ENCODE results near the gene EBF3. TPM values are rescaled to one million over a fixed set of nuclear protein-coding genes. Genes with fewer than 3 reads are reported as not detected.

Gene EBF3
- total RNA-seq, 1 donor from 2014 or later, result 0.53 TPM

DNA sequence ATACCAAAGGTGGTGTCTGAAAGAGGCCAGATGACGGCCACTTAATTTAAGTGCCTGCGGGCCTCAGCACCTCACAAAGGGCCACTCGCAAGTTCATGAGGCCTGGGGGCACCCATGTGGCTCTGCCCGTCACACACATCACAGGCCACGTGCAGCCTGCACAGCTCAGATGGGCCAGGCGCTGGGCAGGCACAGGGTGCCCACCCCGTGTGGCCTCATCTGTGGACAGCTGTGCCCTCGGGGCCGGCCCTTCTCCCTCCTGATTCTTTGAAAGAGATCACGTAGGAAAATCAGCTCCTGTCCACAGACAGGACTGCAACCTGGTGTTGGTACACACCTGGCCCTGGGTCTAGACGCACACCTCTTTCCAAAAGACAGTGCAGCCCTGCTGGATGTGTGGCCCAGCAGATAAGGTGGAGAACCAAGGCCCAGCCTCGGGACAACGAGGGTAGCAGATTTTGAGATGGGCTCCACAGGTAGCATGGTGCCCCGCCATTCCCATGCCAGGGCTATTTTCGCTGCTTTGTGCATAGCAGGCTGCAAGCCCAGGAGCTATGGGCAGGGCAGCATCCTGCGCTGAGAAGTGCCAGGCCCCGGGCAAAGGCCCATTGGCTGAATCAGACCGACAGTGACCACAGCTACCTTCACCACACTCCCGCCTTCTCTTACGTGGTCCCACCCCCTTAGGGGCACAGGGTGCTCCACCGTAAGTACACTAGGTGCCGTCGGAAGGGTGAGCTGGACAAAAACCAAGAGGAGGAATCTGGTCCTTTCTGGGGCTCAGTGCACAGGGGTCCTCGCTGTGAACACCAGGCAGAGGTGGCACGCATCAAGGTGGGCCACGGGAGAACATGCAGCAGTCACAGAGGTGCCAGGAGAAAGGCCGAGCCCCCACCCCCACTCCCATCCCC lies 124.5 kb downstream of the EBF3 start:
- no peak for ATAC-seq
- H3K27ac ChIP-seq, result no peak overlapping the region
- H3K4me3 ChIP-seq, result no peak overlapping the region
- intact Hi-C loops (cut with DNase I), result no loop called here
- no peaks in the 10 kb centered on the region for H3K27me3 ChIP-seq (ENCODE audit: low read depth)
- no peak for DNase-seq
- H3K9me3 ChIP-seq, result no peaks in the 10 kb centered on the region
- H3K36me3 ChIP-seq, result no peaks in the 10 kb centered on the region
- no peaks in the 10 kb centered on the region for H3K4me1 ChIP-seq
- TF ChIP-seq, protein P1, sequence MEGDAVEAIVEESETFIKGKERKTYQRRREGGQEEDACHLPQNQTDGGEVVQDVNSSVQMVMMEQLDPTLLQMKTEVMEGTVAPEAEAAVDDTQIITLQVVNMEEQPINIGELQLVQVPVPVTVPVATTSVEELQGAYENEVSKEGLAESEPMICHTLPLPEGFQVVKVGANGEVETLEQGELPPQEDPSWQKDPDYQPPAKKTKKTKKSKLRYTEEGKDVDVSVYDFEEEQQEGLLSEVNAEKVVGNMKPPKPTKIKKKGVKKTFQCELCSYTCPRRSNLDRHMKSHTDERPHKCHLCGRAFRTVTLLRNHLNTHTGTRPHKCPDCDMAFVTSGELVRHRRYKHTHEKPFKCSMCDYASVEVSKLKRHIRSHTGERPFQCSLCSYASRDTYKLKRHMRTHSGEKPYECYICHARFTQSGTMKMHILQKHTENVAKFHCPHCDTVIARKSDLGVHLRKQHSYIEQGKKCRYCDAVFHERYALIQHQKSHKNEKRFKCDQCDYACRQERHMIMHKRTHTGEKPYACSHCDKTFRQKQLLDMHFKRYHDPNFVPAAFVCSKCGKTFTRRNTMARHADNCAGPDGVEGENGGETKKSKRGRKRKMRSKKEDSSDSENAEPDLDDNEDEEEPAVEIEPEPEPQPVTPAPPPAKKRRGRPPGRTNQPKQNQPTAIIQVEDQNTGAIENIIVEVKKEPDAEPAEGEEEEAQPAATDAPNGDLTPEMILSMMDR (IDR thresholded peaks at IDR 0.05), result no peak

DNA sequence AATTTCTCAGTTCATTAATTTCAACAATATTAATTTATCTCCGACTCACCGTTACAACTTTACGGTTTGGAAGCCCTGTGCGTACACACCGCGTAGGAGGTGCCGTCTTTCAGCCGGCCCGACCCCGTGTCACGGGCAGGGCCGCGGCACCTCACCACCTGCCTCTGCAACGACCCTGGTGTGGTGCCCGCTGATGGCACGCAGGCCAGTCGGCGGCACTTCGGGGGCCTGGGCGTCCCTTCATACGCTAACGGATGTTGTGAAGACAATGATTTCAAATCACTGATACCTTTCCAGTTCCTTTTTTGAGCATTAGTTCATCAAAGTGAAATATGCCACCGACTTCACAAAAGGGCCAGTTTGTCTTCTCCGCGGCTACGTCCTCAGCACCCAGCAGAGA lies 125.3 kb downstream of the EBF3 start:
- no peaks in the 10 kb centered on the region for H3K9me3 ChIP-seq
- H3K27me3 ChIP-seq (ENCODE audit: low read depth), result no peaks in the 10 kb centered on the region
- no peak overlapping the region for H3K4me3 ChIP-seq
- ATAC-seq (no peak), DNase-seq (no peak)
- H3K4me1 ChIP-seq, result no peaks in the 10 kb centered on the region
- intact Hi-C loops (cut with DNase I), result no loop called here
- no peak overlapping the region for H3K27ac ChIP-seq
- TF ChIP-seq, protein P1 (IDR thresholded peaks at IDR 0.05), result no peak
- H3K36me3 ChIP-seq, result no peaks in the 10 kb centered on the region

DNA sequence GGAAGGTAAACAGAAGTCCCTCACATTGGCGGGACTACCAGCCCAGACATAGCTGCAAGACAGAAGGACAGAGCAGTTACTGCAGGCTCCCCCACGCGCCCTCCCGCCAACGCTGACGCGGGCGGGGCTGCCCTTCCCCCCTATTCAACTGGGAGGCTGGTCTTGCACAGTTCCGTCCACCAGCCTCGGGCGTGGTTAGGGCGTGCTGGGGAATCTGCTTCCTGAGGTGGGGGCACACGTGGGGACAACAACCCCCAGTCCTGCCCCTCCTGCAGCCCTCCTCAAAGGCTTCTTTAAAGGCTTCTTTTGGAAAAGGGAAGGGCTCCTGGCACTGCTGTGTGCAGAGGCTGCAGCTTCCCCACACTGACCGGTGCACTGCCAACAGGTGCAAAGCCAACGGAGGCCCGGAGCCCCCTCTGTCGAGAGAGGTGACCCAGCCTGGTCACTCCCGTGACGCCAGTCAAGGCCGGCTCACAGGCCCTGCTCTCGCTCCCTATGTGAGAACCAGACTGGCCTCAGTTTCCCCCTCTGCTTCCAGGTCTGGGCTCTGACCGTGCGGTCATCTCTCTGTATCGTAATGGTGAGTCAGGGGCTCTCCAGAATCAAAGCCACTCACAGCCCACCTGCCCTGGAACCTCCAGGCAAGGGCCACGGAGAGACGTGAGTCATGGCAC lies 126.0 kb downstream of the EBF3 start:
- no peaks in the 10 kb centered on the region for H3K27me3 ChIP-seq (ENCODE audit: low read depth)
- no peaks in the 10 kb centered on the region for H3K9me3 ChIP-seq
- intact Hi-C loops (cut with DNase I), result no loop called here
- DNase-seq (no peak), ATAC-seq (no peak)
- no peaks in the 10 kb centered on the region for H3K4me1 ChIP-seq
- H3K27ac ChIP-seq, result no peak overlapping the region
- no peaks in the 10 kb centered on the region for H3K36me3 ChIP-seq
- H3K4me3 ChIP-seq, result no peak overlapping the region
- TF ChIP-seq, protein P1 (IDR thresholded peaks at IDR 0.05), result no peak

- Histone ChIP-seq H3K36me3 (no peaks in the 10 kb centered on the region), H3K4me1 (no peaks in the 10 kb centered on the region), H3K4me3 (no peak overlapping the region), H3K27ac (no peak overlapping the region), H3K27me3 (ENCODE audit: low read depth) (no peaks in the 10 kb centered on the region), H3K9me3 (no peaks in the 10 kb centered on the region)
- intact Hi-C loops (cut with DNase I), result no loop called here
- DNase-seq (no peak), ATAC-seq (no peak)
- TF ChIP-seq, protein P1 (IDR thresholded peaks at IDR 0.05), result no peak
These were observed 127.8 kb downstream of the EBF3 start for GRCh38 chr10:129836253-129836652.

GRCh38 chr10:129833994-129834739 lies 129.9 kb downstream of the EBF3 start:
- ATAC-seq, result no peak
- Histone ChIP-seq H3K27me3 (ENCODE audit: low read depth) (no peaks in the 10 kb centered on the region), H3K4me3 (no peak overlapping the region), H3K9me3 (no peaks in the 10 kb centered on the region), H3K36me3 (no peaks in the 10 kb centered on the region), H3K27ac (no peak overlapping the region), H3K4me1 (no peaks in the 10 kb centered on the region)
- TF ChIP-seq, protein P1 (IDR thresholded peaks at IDR 0.05), result no peak
- no peak for DNase-seq
- intact Hi-C loops (cut with DNase I), result no loop called here

Data from lower lobe of right lung (tissue), 2 donors.